Brain microvascular endothelial cell (primary cell): ENCODE measurements around the gene SLC4A8.

ENCODE experiments used
- DNase-seq: peaks from one replicate; pipeline ENCODE4 v3.0.0-alpha.2; 2020
- H3K27ac ChIP-seq: fragments of 250-450 bp; sonication (Bioruptor Pico); 2 replicates; pipeline ENCODE4 v1.5.1; 2020; ENCODE audit warnings: mild to moderate bottlenecking, moderate library complexity
- H3K27me3 ChIP-seq: fragments of 250-450 bp; sonication (Bioruptor Pico); replicated peaks from 2 replicates; pipeline ENCODE4 v1.5.1; 2020; ENCODE audit warnings: mild to moderate bottlenecking
- H3K36me3 ChIP-seq: fragments of 250-450 bp; sonication (Bioruptor Pico); replicated peaks from 2 replicates; pipeline ENCODE4 v1.5.1; 2020; ENCODE audit warnings: mild to moderate bottlenecking
- H3K4me3 ChIP-seq: 2 replicates; pipeline ENCODE4 v1.5.1; 2011; ENCODE audit warnings: low read depth, mild to moderate bottlenecking, control low read depth, low read length, moderate library complexity
- CTCF ChIP-seq: IDR thresholded peaks from 2 replicates; pipeline ENCODE4 v1.5.1; 2011; ENCODE audit warnings: low read depth, mild to moderate bottlenecking, moderate library complexity, low read length, control low read depth, inconsistent platforms; ENCODE audit errors: missing control alignments
- in situ Hi-C: cut with HindIII; loops from 2 replicates; pipeline ENCODE4 v1.10.0; 2017; ENCODE audit warnings: low sequenced_read_pairs, low pct_ligation_motif_present

SLC4A8 gene

GRCh38 chr12:51401020-51401419 lies 23.6 kb upstream of the SLC4A8 start:
- Histone ChIP-seq H3K4me3 (no peak overlapping the region), H3K27ac (no peak overlapping the region), H3K36me3 (no peaks in the 10 kb centered on the region), H3K27me3 (no peaks in the 10 kb centered on the region)
- TF ChIP-seq CTCF = no peak
- in situ Hi-C loops = no loop called here
- DNase-seq = no peak

DNA sequence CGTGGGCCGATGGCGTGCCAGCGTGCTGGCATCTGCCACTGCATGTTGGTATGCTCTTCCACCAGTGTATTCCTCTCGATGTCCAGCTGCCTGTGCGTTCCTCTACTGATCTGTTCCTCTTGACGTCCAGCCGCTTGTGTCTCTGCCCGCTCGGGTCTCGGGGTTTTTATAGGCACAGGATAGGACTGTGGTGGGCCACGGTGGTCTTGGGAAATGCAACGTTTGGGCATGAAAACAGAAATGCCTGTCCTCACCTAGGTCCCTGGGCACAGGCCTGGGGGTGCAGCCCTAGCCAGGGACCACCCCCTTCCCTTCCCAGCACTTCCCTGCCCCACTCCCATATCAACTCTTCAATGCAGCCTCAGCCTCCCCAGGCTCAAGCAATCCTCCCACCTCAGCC lies 23.1 kb upstream of the SLC4A8 start:
- no peaks in the 10 kb centered on the region for H3K27me3 ChIP-seq
- H3K36me3 ChIP-seq = no peaks in the 10 kb centered on the region
- no peak overlapping the region for H3K4me3 ChIP-seq
- no peak for TF ChIP-seq CTCF
- H3K27ac ChIP-seq = no peak overlapping the region
- in situ Hi-C loops = no loop called here
- no peak for DNase-seq

DNA sequence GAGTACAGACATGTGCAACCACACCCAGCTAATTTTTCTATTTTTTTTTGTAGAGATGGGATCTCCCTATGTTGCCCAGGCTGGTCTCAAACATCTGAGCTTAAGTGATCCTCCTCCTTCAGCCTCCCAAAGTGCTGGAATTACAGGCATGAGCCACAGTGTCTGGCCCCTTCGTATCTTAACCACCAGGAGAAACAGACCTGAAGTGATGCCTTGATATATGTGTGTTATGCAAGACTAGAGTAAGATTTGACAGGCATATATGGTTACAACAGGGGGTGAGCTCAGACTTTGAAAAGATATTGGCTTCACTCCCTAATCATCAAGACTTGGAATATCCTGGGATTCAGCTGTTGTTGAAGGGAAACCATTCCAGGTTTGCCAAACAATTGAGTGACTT lies 22.7 kb upstream of the SLC4A8 start:
- Histone ChIP-seq H3K36me3 (no peaks in the 10 kb centered on the region), H3K4me3 (no peak overlapping the region), H3K27ac (no peak overlapping the region), H3K27me3 (no peaks in the 10 kb centered on the region)
- no peak for DNase-seq
- in situ Hi-C loops = no loop called here
- no peak for TF ChIP-seq CTCF

DNA sequence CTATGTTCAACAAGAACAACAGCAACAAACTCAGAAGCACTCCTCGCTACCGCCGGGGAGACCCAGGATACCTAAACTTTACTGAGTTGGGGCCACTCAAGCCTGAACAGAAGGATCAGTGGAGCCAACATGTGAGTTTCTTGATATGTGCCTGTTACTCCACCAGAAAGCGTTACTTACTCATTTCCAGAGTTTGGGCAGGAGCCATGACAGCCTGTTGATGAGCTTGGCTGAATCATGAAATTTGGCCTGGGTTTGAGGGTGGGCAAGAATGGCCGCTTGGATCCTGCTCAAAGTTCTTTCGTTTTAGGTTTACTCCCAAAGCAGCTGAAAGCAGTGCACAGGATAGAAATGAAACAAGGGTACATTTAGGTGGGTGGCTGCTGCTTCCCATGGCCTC lies 21.5 kb upstream of the SLC4A8 start:
- Histone ChIP-seq H3K27me3 (no peaks in the 10 kb centered on the region), H3K4me3 (no peak overlapping the region), H3K36me3 (no peaks in the 10 kb centered on the region), H3K27ac (no peak overlapping the region)
- no peak for DNase-seq
- in situ Hi-C loops = no loop called here
- TF ChIP-seq CTCF = no peak

DNA sequence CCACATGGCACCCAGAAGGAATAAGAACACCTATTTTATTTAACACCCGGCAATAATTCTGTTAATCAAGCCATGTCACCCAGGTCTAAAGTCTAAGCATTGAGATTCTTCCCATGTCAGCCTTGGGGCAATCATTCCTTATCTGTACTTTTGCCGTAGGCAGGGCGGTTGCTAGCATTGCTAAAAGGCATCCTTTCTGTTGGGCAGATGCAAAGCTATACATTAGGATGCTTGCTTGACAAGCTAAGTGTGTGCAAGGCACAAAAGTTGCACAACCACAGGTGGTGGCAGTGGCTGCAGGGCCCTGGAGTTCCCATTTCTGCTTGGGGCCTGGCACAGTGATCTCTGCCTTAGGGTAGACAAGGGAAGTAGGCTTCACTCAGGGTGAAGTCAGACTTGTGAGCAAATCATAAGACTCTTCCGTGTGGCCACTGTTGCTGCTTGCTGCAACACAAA lies 20.9 kb upstream of the SLC4A8 start:
- Histone ChIP-seq H3K27ac (no peak overlapping the region), H3K4me3 (no peak overlapping the region)

More for the DNA sequence above, 20.9 kb upstream of the SLC4A8 start:
- in situ Hi-C loops = no loop called here
- no peak for DNase-seq
- Histone ChIP-seq H3K36me3 (no peaks in the 10 kb centered on the region), H3K27me3 (no peaks in the 10 kb centered on the region)
- no peak for TF ChIP-seq CTCF
